HG03575 (cell line): ENCODE data around the gene ERVFRD-1.

Experiments used
- ATAC-seq: cut with Tn5 transposase; IDR thresholded peaks from one replicate; pipeline ENCODE4 v1.9.1; 2021; ENCODE audit not compliant: unreplicated experiment, insufficient number of reproducible peaks, low FRiP score; ENCODE audit errors: extremely low read depth

Gene ERVFRD-1

GRCh38 chr6:11110921-11111768 is at the start of gene ERVFRD-1:
TSS of gene ERVFRD-1 (minus strand) at chr6:11111725. CDS start at chr6:11105310, 6,415 bp downstream.
- no peak for ATAC-seq

- ATAC-seq = no peak
Measured at GRCh38 chr6:11160199-11160598, 48.7 kb upstream of the ERVFRD-1 start.

GRCh38 chr6:11155589-11155988 is 44.1 kb upstream of the ERVFRD-1 start:
- ATAC-seq = no peak

- ATAC-seq = no peak
Measured at GRCh38 chr6:11153447-11153846, 41.9 kb upstream of the ERVFRD-1 start.

GRCh38 chr6:11152581-11152980 is 41.1 kb upstream of the ERVFRD-1 start:
- no peak for ATAC-seq

GRCh38 chr6:11151488-11151887 is 40.0 kb upstream of the ERVFRD-1 start:
- ATAC-seq = no peak

- no peak for ATAC-seq
Measured at GRCh38 chr6:11149551-11149950, 38.0 kb upstream of the ERVFRD-1 start.

- no peak for ATAC-seq
Measured at GRCh38 chr6:11146117-11146826, 34.7 kb upstream of the ERVFRD-1 start.

GRCh38 chr6:11144393-11144851 is 32.9 kb upstream of the ERVFRD-1 start:
- no peak for ATAC-seq

- ATAC-seq = no peak
Measured at GRCh38 chr6:11143394-11144371, 32.2 kb upstream of the ERVFRD-1 start.

GRCh38 chr6:11142296-11143027 is 30.9 kb upstream of the ERVFRD-1 start:
- ATAC-seq = no peak

- no peak for ATAC-seq
Measured at GRCh38 chr6:11141295-11141694, 29.8 kb upstream of the ERVFRD-1 start.

- ATAC-seq = no peak
Measured at GRCh38 chr6:11140056-11140455, 28.5 kb upstream of the ERVFRD-1 start.

- no peak for ATAC-seq
Measured at GRCh38 chr6:11139051-11139960, 27.8 kb upstream of the ERVFRD-1 start.

- ATAC-seq = no peak
Measured at GRCh38 chr6:11136809-11137208, 25.3 kb upstream of the ERVFRD-1 start.

- ATAC-seq = no peak
Measured at GRCh38 chr6:11133281-11133680, 21.8 kb upstream of the ERVFRD-1 start.

- ATAC-seq = no peak
Measured at GRCh38 chr6:11132194-11132888, 20.8 kb upstream of the ERVFRD-1 start.
